ENCODE measurements around the gene LTBR.
A peak's percentile ranks its signal among the peaks of the same experiment; 100 is the strongest.

The LTBR gene

DNA sequence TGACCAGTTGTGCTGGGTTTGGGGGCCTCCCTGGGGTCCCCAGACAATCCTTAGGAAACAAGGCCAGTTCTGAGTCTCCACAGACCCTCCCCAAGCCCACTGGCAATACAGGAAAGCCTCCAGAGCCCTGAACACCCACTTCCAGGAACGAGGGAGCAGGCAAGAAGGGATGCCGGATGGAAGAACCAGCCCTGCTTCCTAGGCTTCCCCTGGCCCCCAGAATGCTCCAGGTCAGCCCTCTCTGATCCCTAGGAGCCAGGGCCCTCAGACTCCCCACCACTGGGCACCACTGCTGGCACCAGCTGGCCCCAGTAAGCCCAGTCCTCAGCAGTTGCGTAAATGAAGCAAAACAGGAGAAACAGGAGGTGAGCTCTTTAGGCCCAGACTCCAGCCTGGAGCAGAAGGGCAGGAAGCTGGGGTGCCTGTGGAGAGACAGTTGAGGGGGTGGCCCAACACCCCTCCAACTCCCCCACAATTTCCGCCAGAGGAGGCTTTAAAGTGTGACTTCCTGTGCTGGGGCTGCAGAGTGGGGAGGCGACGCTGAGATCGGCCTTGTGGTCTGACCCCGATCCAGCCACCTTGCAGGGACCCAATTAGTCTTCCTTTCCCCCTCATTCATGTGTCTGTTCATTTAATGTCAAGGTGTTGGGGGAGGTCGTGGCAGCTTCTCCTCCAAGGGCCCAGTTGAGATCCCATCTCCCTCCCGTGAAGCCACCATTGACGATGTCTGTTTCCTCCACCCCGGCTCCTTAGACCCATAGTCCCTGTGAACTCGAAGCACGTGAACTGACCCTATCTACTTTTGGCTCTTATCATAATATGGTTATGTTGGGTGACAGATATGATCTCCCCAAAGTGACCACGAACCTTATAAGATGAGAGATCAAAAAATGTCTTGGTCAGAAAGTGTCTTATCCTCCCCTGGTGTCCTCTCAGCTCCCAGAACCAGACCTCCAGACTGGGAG is 46.8 kb upstream of the LTBR start:
- peak overlapping the region; percentile 99 to 100 for H3K4me3 ChIP-seq (replicated peaks in 1 of 2; ENCODE audit: low read depth in 2 of 2, low read length in 2 of 2)
- peak; percentile 15 to 43 for DNase-seq (ENCODE audit: low read depth in 2 of 2)
- TF ChIP-seq, protein P1, sequence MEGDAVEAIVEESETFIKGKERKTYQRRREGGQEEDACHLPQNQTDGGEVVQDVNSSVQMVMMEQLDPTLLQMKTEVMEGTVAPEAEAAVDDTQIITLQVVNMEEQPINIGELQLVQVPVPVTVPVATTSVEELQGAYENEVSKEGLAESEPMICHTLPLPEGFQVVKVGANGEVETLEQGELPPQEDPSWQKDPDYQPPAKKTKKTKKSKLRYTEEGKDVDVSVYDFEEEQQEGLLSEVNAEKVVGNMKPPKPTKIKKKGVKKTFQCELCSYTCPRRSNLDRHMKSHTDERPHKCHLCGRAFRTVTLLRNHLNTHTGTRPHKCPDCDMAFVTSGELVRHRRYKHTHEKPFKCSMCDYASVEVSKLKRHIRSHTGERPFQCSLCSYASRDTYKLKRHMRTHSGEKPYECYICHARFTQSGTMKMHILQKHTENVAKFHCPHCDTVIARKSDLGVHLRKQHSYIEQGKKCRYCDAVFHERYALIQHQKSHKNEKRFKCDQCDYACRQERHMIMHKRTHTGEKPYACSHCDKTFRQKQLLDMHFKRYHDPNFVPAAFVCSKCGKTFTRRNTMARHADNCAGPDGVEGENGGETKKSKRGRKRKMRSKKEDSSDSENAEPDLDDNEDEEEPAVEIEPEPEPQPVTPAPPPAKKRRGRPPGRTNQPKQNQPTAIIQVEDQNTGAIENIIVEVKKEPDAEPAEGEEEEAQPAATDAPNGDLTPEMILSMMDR (IDR thresholded peaks at IDR 0.05; ENCODE audit: low read depth, low read length), result no peak

DNA sequence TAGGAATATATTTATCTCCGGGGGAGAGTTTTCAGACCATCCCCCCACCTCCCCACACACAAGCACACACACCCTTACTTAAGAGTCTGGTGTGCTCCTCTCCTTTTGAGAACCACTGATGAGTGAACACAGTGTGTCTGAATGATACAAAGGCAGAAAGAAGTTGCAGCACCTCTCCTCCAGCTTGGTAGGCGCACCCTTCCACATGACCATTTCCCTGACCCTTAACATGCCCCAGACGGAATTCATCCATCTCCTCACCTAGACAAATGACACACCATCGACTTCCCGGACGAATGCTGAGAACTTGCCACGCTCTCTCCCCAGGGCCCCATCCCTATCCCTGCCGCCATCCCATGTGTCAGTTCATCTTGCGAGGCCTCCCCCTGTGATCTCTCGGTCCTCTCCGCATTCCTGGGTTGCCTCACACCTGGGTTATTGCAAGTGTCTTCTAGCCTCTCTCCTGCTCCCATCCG is 46.0 kb upstream of the LTBR start:
- peak overlapping the region; percentile 99 to 100 for H3K4me3 ChIP-seq (replicated peaks in 1 of 2; ENCODE audit: low read depth in 2 of 2, low read length in 2 of 2)
- TF ChIP-seq, protein P1 (IDR thresholded peaks at IDR 0.05; ENCODE audit: low read depth, low read length), result no peak
- peak; percentile 56 to 79 for DNase-seq (ENCODE audit: low read depth in 2 of 2)

GRCh38 chr12:6338536-6338935 is 45.4 kb upstream of the LTBR start:
- H3K4me3 ChIP-seq (replicated peaks in 1 of 2; ENCODE audit: low read depth in 2 of 2, low read length in 2 of 2), result peak overlapping the region; percentile 99 to 100
- peak in 1 of 2 donors; percentile 26 for DNase-seq (ENCODE audit: low read depth in 2 of 2)

- TF ChIP-seq, protein P1 (IDR thresholded peaks at IDR 0.05; ENCODE audit: low read depth, low read length), result no peak
- peak in 1 of 2 donors; percentile 24 for DNase-seq (ENCODE audit: low read depth in 2 of 2)
These were observed 45.0 kb upstream of the LTBR start for GRCh38 chr12:6338955-6339354.

DNA sequence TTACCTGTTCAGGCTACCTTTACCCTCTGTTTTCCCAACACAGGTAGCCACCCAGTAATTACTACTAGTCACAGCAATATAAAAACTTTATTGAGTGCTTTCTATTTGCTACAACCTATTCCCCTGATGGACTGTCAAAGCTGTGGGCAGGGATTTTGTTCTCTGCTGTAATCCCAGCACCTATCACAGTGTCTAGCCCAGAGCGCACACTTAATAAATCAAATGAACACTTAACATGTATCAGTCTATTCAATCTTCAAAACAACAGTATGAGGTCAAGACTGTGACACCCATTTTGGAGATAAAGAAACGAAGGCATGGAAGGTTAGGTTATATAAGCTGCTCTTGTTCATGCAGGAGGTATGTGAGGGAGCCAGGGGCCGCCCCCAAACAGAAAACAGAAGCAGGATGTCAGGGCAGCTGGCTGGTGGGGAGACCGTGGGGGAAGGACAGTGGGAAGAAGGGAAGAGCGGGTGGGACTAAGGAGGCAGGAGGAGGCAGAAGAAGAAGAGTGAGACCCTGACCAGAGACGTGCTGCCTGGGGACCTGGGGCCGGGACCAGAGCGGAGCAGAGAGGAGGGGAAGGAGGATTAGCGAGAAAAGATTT is 43.8 kb upstream of the LTBR start:
- H3K4me3 ChIP-seq (replicated peaks in 1 of 2; ENCODE audit: low read depth in 2 of 2, low read length in 2 of 2), result peak overlapping the region; percentile 99 to 100
- TF ChIP-seq, protein P1 (IDR thresholded peaks at IDR 0.05; ENCODE audit: low read depth, low read length), result no peak
- DNase-seq (ENCODE audit: low read depth in 2 of 2), result peak; percentile 67 to 79

More at GRCh38 chr12:6338955-6339354, 45.0 kb upstream of the LTBR start:
- H3K4me3 ChIP-seq (replicated peaks in 1 of 2; ENCODE audit: low read depth in 2 of 2, low read length in 2 of 2), result peak overlapping the region; percentile 99 to 100

GRCh38 chr12:6340745-6341416 is 43.1 kb upstream of the LTBR start:
- TF ChIP-seq, protein P1 (IDR thresholded peaks at IDR 0.05; ENCODE audit: low read depth, low read length), result no peak
- H3K4me3 ChIP-seq (replicated peaks in 1 of 2; ENCODE audit: low read depth in 2 of 2, low read length in 2 of 2), result peak overlapping the region; percentile 99 to 100
- DNase-seq (ENCODE audit: low read depth in 2 of 2), result peak; percentile 12 to 29
